Ovary (tissue), 9 donors: Measurements from ENCODE around the gene RAB3B. TPM values are rescaled to one million over a fixed set of nuclear protein-coding genes. Genes with fewer than 3 reads are reported as not detected.
"Not testable (repeated sequence)": the region's sequence is repeated elsewhere in the genome, so short reads cannot be mapped to it uniquely, and the experiment has no call there.

Experiments used
- DNase-seq, 5 donors: peaks; one replicate each; pipeline ENCODE4 v3.0.0-alpha.2; 2019 to 2020
- H3K27ac ChIP-seq, 2 donors: fragments of 200-600 bp; one replicate each; pipeline versions ENCODE4 v1.5.1 to v1.8.0; 2019 to 2022
- H3K27me3 ChIP-seq: fragments of 200-600 bp; one replicate; pipeline ENCODE4 v1.8.0; 2022
- H3K36me3 ChIP-seq: fragments of 200-600 bp; sonication (generic); one replicate; pipeline ENCODE4 v1.5.1; 2019
- H3K4me1 ChIP-seq: one replicate; pipeline ENCODE4 v1.8.1; 2013; ENCODE audit warnings: mild to moderate bottlenecking, moderate library complexity; ENCODE audit not compliant: insufficient read depth
- H3K4me3 ChIP-seq: fragments of 200-600 bp; sonication (generic); one replicate; pipeline ENCODE4 v1.5.1; 2017
- H3K9me3 ChIP-seq, 2 donors: fragments of 200-600 bp in 1 of 2; sonication (generic) in 1 of 2; one replicate each; pipeline versions ENCODE4 v1.5.1 to v1.8.1; 2013 to 2019; ENCODE audit warnings: mild to moderate bottlenecking in 1 of 2, moderate library complexity in 1 of 2
- EP300 ChIP-seq: sonication (generic); formaldehyde crosslinking; IDR thresholded peaks from one replicate; pipeline ENCODE4 v1.6.1; 2017; ENCODE audit warnings: antibody characterized with exemption
- POLR2A ChIP-seq: fragments of 450-650 bp; IDR thresholded peaks from one replicate; pipeline ENCODE4 v1.6.1; 2017; ENCODE audit warnings: antibody characterized with exemption, mild to moderate bottlenecking, moderate library complexity
- WGBS, 3 donors: extraction: QIAGEN DNeasy Blood & Tissue Kit in 1 of 3; methylation state at CpG; one replicate each; pipeline versions ENCODE4 v1.1.5 to v1.1.7; 2013 to 2017; 5-methylcytosine and 5-hydroxymethylcytosine counted together
- intact Hi-C, 4 donors: fragments of 100-400 bp; cut with DNase I; formaldehyde crosslinking; loops; one replicate each; pipeline versions ENCODE4 v1.11.0 to v1.15.1; 2022 to 2023
- polyA plus RNA-seq, 2 donors: library from polyadenylated mRNA; stranded (reverse); fragments of 200-250 nt in 1 of 2; fragments of 350-450 nt in 1 of 2; fragmentation: Illumina TruSeq in 1 of 2; extraction: RNeasy Lipid Tissue Mini Kit (QIAGEN cat#74804) in 1 of 2; gene quantifications; one replicate each; pipeline ENCODE4 v1.2.3, GENCODE V29; 2013 to 2014
- total RNA-seq, 7 donors: library from RNA; depleted of rRNA in 2 of 7; stranded (reverse); fragments of >200 nt in 2 of 7; fragmentation: NEBNext Ultra II Directional in 3 of 7; extraction: Animal tissue kit (Norgen Biotek cat#: 25700) in 3 of 7; gene quantifications; one replicate each; pipeline versions ENCODE4 v1.1.0 to v1.2.4, GENCODE V29; 2016 to 2023
- TF ChIP-seq, protein P1 (sequence below), 3 donors: fragments of 450-650 bp in 2 of 3; fragments of 200-600 bp in 1 of 3; IDR thresholded peaks; one replicate each; pipeline versions ENCODE4 v1.5.1 to v1.8.0; 2016 to 2022; ENCODE audit warnings: antibody characterized with exemption in 3 of 3, mild to moderate bottlenecking in 1 of 3
- donor health status: DM: no; HTN: no; CAD: no; lungs with moderate emphysema.
- donor health status: DM: no; HTN: no; CAD: no.
- donor health status: Bipolar disorder and iron deficiency.
- donor health status: DM: yes; HTN: yes; CAD: no.
- donor health status: DM: no; HTN: no; CAD: no.
- donor health status: DM: yes; HTN: yes; CAD: no.

Gene RAB3B
- total and polyA plus RNA-seq, 9 donors, result 1.1 to 8.2 (median 2.9) TPM

- 83 to 89% (median 85%) methylated on average over 8 of the region's 8 CpGs for WGBS, 3 donors
- intact Hi-C loops, result no loop called here
- no peak overlapping the region for H3K4me3 ChIP-seq
Measured at GRCh38 chr1:51969038-51969705, 21.3 kb downstream of the RAB3B start.

GRCh38 chr1:51968632-51969031 lies 21.9 kb downstream of the RAB3B start:
- 92 to 96% (median 93%) methylated on average over 1 of the region's 1 CpG for WGBS, 3 donors
- no peaks in the 10 kb centered on the region for H3K9me3 ChIP-seq
- intact Hi-C loops, result no loop called here
- H3K4me3 ChIP-seq, result no peak overlapping the region
- H3K36me3 ChIP-seq, result no peaks in the 10 kb centered on the region
- H3K27ac ChIP-seq, result no peak overlapping the region
- no peak for DNase-seq
- TF ChIP-seq EP300 (no peak), POLR2A (no peak)
- TF ChIP-seq, protein P1, sequence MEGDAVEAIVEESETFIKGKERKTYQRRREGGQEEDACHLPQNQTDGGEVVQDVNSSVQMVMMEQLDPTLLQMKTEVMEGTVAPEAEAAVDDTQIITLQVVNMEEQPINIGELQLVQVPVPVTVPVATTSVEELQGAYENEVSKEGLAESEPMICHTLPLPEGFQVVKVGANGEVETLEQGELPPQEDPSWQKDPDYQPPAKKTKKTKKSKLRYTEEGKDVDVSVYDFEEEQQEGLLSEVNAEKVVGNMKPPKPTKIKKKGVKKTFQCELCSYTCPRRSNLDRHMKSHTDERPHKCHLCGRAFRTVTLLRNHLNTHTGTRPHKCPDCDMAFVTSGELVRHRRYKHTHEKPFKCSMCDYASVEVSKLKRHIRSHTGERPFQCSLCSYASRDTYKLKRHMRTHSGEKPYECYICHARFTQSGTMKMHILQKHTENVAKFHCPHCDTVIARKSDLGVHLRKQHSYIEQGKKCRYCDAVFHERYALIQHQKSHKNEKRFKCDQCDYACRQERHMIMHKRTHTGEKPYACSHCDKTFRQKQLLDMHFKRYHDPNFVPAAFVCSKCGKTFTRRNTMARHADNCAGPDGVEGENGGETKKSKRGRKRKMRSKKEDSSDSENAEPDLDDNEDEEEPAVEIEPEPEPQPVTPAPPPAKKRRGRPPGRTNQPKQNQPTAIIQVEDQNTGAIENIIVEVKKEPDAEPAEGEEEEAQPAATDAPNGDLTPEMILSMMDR (IDR thresholded peaks at IDR 0.05), result no peak
- H3K27me3 ChIP-seq, result no peaks in the 10 kb centered on the region
- H3K4me1 ChIP-seq, result no peaks in the 10 kb centered on the region

More at GRCh38 chr1:51969038-51969705, 21.3 kb downstream of the RAB3B start:
- H3K4me1 ChIP-seq, result no peaks in the 10 kb centered on the region
- H3K27me3 ChIP-seq, result no peaks in the 10 kb centered on the region
- TF ChIP-seq POLR2A (no peak), EP300 (no peak)
- TF ChIP-seq, protein P1 (IDR thresholded peaks at IDR 0.05), result no peak
- H3K9me3 ChIP-seq, result no peaks in the 10 kb centered on the region
- H3K36me3 ChIP-seq, result no peaks in the 10 kb centered on the region
- H3K27ac ChIP-seq, result no peak overlapping the region
- no peak for DNase-seq

- H3K27me3 ChIP-seq, H3K9me3 ChIP-seq, DNase-seq, H3K4me1 ChIP-seq, H3K4me3 ChIP-seq, intact Hi-C loops, H3K36me3 ChIP-seq, H3K27ac ChIP-seq: not testable (repeated sequence)
- 97 to 100% (median 100%) methylated on average over 1 of the region's 1 CpG for WGBS, 3 donors
Measured at GRCh38 chr1:51967213-51967791, 23.2 kb downstream of the RAB3B start.

DNA sequence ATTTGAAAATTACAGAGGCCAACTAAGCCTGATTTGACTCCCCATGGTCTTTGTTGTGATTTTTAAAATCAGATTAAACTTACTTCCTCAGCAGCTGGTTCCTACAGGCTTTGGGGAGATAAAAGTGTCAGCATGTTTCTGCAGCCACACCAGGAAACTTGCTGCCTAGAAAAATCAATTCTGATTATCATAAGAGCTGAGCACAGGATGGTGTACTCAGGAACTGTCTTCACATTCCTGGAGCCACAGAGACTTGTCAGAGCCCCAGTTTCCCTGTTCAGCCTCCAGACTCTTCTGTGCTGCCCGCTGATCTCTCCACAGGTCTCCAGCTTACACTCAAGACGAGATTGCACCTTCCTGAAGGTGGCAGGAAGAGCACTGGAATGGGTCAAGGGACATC lies 23.9 kb downstream of the RAB3B start:
- H3K4me1 ChIP-seq, result no peaks in the 10 kb centered on the region
- no peak overlapping the region for H3K27ac ChIP-seq
- H3K36me3 ChIP-seq, result no peaks in the 10 kb centered on the region
- intact Hi-C loops, result no loop called here
- no peaks in the 10 kb centered on the region for H3K27me3 ChIP-seq
- H3K4me3 ChIP-seq, result no peak overlapping the region
- H3K9me3 ChIP-seq, result no peaks in the 10 kb centered on the region
- no peak for DNase-seq
- 91 to 97% (median 97%) methylated on average over 2 of the region's 2 CpGs for WGBS, 3 donors
- TF ChIP-seq, protein P1 (IDR thresholded peaks at IDR 0.05), result no peak
- TF ChIP-seq POLR2A (no peak), EP300 (no peak)

GRCh38 chr1:51964309-51964696 lies 26.2 kb downstream of the RAB3B start:
- no peaks in the 10 kb centered on the region for H3K36me3 ChIP-seq
- H3K27ac ChIP-seq, result no peak overlapping the region
- H3K27me3 ChIP-seq, result no peaks in the 10 kb centered on the region
- DNase-seq, result no peak
- no peaks in the 10 kb centered on the region for H3K4me1 ChIP-seq
- intact Hi-C loops, result no loop called here
- no peak overlapping the region for H3K4me3 ChIP-seq
- H3K9me3 ChIP-seq, result no peaks in the 10 kb centered on the region
- WGBS, 3 donors, result 90 to 92% (median 90%) methylated on average over 4 of the region's 4 CpGs
- TF ChIP-seq, protein P1 (IDR thresholded peaks at IDR 0.05), result no peak
- no peak for TF ChIP-seq EP300
